SK-N-SH (cell line): ENCODE measurements around the gene ATP8B3. TPM values are rescaled to one million over a fixed set of nuclear protein-coding genes. Genes with fewer than 3 reads are reported as not detected.

Experiments used
- CTCF ChIA-PET: fragments of 300-600, 350-600 bp; formaldehyde crosslinking; extraction: SDS; loops from one replicate; lab custom pipeline; 2021; lab: Yijun Ruan, JAX
- POLR2A ChIA-PET: fragments of 350-600 bp; sonication (Branson Sonifier 250); formaldehyde crosslinking; extraction: SDS; loops from one replicate; lab custom pipeline; 2020; ENCODE audit warnings: antibody characterized with exemption, inconsistent platforms; lab: Yijun Ruan, JAX
- DNase-seq: peaks from one replicate; pipeline ENCODE4 v3.0.0; 2012
- H2AFZ ChIP-seq: fragments of 200-600 bp; sonication (generic); 2 replicates; pipeline ENCODE4 v1.8.1; 2016; ENCODE audit warnings: antibody characterized with exemption, mild to moderate bottlenecking, low read depth
- H3F3A ChIP-seq: fragments of 200-600 bp; sonication (generic); replicated peaks from 2 replicates; pipeline ENCODE3; 2016; ENCODE audit warnings: antibody characterized with exemption, mild to moderate bottlenecking; ENCODE audit not compliant: insufficient read depth
- H3K27ac ChIP-seq, 2 experiments: fragments of 200-500 bp in 1 of 2; fragments of 200-600 bp in 1 of 2; sonication (Bioruptor generic) in 1 of 2; sonication (generic), shearing (Covaris generic) in 1 of 2; 2 replicates each; pipeline versions ENCODE4 v1.5.1 to v1.6.1; 2014 to 2016; ENCODE audit warnings: low read depth in 2 of 2, inconsistent platforms in 1 of 2, low read length in 1 of 2, mild to moderate bottlenecking in 1 of 2, mixed read lengths in 1 of 2
- H3K27me3 ChIP-seq: fragments of 200-600 bp; sonication (generic), shearing (Covaris generic); 2 replicates; pipeline ENCODE4 v1.6.1; 2016; ENCODE audit warnings: mixed run types; ENCODE audit not compliant: insufficient read depth
- H3K36me3 ChIP-seq, 2 experiments: fragments of 200-500 bp in 1 of 2; fragments of 200-600 bp in 1 of 2; sonication (Bioruptor generic) in 1 of 2; sonication (generic) in 1 of 2; replicated peaks in 1 of 2; 2 replicates each; pipeline versions ENCODE3 to v1.5.1; 2014 to 2016; ENCODE audit warnings: low read length in 1 of 2, mild to moderate bottlenecking in 1 of 2; ENCODE audit not compliant: insufficient read depth in 2 of 2, control insufficient read depth in 1 of 2
- H3K4me1 ChIP-seq, 2 experiments: fragments of 200-500 bp in 1 of 2; fragments of 200-600 bp in 1 of 2; sonication (Bioruptor generic) in 1 of 2; sonication (generic), shearing (Covaris generic) in 1 of 2; 2 replicates each; pipeline versions ENCODE4 v1.5.1 to v1.6.1; 2014 to 2016; ENCODE audit warnings: low read depth in 1 of 2, low read length in 1 of 2, mixed run types in 1 of 2; ENCODE audit not compliant: insufficient read depth in 2 of 2, control insufficient read depth in 1 of 2
- H3K4me2 ChIP-seq: fragments of 200-600 bp; sonication (generic), shearing (Covaris generic); 2 replicates; pipeline ENCODE4 v1.6.1; 2017; ENCODE audit warnings: mixed run types
- H3K4me3 ChIP-seq, 2 experiments: fragments of 200-500 bp in 1 of 2; fragments of 200-600 bp in 1 of 2; sonication (Bioruptor generic) in 1 of 2; sonication (generic), shearing (Covaris generic) in 1 of 2; 2 replicates each; pipeline versions ENCODE4 v1.5.1 to v1.8.1; 2014 to 2016; ENCODE audit warnings: low read depth in 2 of 2, inconsistent platforms in 1 of 2, low read length in 1 of 2, mild to moderate bottlenecking in 1 of 2, mixed read lengths in 1 of 2, moderate library complexity in 1 of 2
- H3K79me2 ChIP-seq: fragments of 200-600 bp; sonication (generic); 2 replicates; pipeline ENCODE4 v1.8.1; 2017; ENCODE audit warnings: mild to moderate bottlenecking; ENCODE audit not compliant: insufficient read depth
- H3K9ac ChIP-seq: fragments of 200-600 bp; sonication (generic); 2 replicates; pipeline ENCODE4 v1.6.1; 2017; ENCODE audit warnings: mixed run types
- H3K9me2 ChIP-seq: fragments of 200-600 bp; sonication (generic); 2 replicates; pipeline ENCODE4 v1.6.1; 2017; ENCODE audit warnings: mixed run types
- H3K9me3 ChIP-seq: fragments of 200-600 bp; sonication (generic); 2 replicates; pipeline ENCODE4 v1.6.1; 2017; ENCODE audit warnings: mixed run types, mild to moderate bottlenecking, moderate library complexity
- H4K20me1 ChIP-seq: fragments of 200-600 bp; sonication (generic); 2 replicates; pipeline ENCODE4 v1.6.1; 2017; ENCODE audit warnings: mild to moderate bottlenecking, mixed run types; ENCODE audit not compliant: insufficient read depth
- EP300 ChIP-seq, 2 experiments: IDR thresholded peaks; 2 replicates each; pipeline versions ENCODE4 v1.4.0 to v1.6.1; 2012; ENCODE audit warnings: borderline replicate concordance in 1 of 2, low read depth in 1 of 2, low read length in 1 of 2
- EZH2phosphoT487 ChIP-seq: fragments of 200-600 bp; sonication (generic); IDR thresholded peaks from 2 replicates; pipeline ENCODE4 v1.6.1; 2017; ENCODE audit warnings: low read depth, mixed run types, mild to moderate bottlenecking, antibody characterized with exemption, moderate library complexity, borderline replicate concordance
- FOSL2 ChIP-seq: IDR thresholded peaks from 2 replicates; pipeline ENCODE4 v1.4.0; 2012; ENCODE audit warnings: low read depth, mild to moderate bottlenecking, moderate library complexity, borderline replicate concordance
- FOXM1 ChIP-seq: IDR thresholded peaks from 2 replicates; pipeline ENCODE4 v1.4.0; 2012; ENCODE audit warnings: low read depth, mild to moderate bottlenecking
- GATA2 ChIP-seq: sonication (generic); formaldehyde crosslinking; IDR thresholded peaks from 2 replicates; pipeline ENCODE4 v1.5.0; 2020; ENCODE audit warnings: mild to moderate bottlenecking, missing genetic modification reagents
- IRF3 ChIP-seq: fragments of 150-350 bp; IDR thresholded peaks from 2 replicates; pipeline ENCODE4 v1.6.1; 2016; ENCODE audit warnings: mild to moderate bottlenecking, low read depth, low read length
- JUND ChIP-seq: IDR thresholded peaks from 2 replicates; pipeline ENCODE4 v1.4.0; 2012
- NRF1 ChIP-seq: IDR thresholded peaks from 2 replicates; pipeline ENCODE4 v1.6.1; 2012; ENCODE audit warnings: low read depth, mild to moderate bottlenecking, low read length
- SIN3A ChIP-seq: IDR thresholded peaks from 2 replicates; pipeline ENCODE4 v1.6.1; 2012; ENCODE audit warnings: low read depth, mild to moderate bottlenecking, low read length, moderate library complexity, borderline replicate concordance
- SMC3 ChIP-seq: IDR thresholded peaks from 2 replicates; pipeline ENCODE4 v1.6.1; 2012; ENCODE audit warnings: low read depth, low read length, improper control_type of control experiment
- TCF12 ChIP-seq: IDR thresholded peaks from 2 replicates; pipeline ENCODE4 v1.4.0; 2012
- TEAD4 ChIP-seq: IDR thresholded peaks from 2 replicates; pipeline ENCODE4 v1.4.0; 2012; ENCODE audit warnings: mild to moderate bottlenecking, borderline replicate concordance; ENCODE audit not compliant: insufficient read depth
- WGBS: methylation state at CpG from one replicate; pipeline ENCODE4 v1.1.6; 2017; ENCODE audit warnings: low lambda C conversion rate; 5-methylcytosine and 5-hydroxymethylcytosine counted together
- polyA plus RNA-seq, 3 experiments: library from polyadenylated mRNA; depleted of rRNA; stranded (reverse); fragments of >200 nt; gene quantifications; 2 replicates each; pipeline ENCODE4 v1.2.3, GENCODE V29; 2012
- TF ChIP-seq, protein P1 (sequence below): fragments of 150-350 bp; IDR thresholded peaks from 2 replicates; pipeline ENCODE4 v1.6.1; 2017; ENCODE audit warnings: antibody characterized with exemption, low read length, low read depth, borderline replicate concordance

Gene ATP8B3
- polyA plus RNA-seq, 1 of the 3 experiments (the other 2 are of a cell fraction), result 8.0 TPM

GRCh38 chr19:1765232-1765903 is 46.7 kb downstream of the ATP8B3 start:
- Histone ChIP-seq H3K9ac (no peak overlapping the region), H3F3A (peaks cover 5% of the 10 kb centered on the region), H3K9me2 (no peaks in the 10 kb centered on the region), H3K36me3 (no peaks in the 10 kb centered on the region), H3K9me3 (no peaks in the 10 kb centered on the region; the same call in 1 of the 2 replicates), H3K27me3 (peaks cover 81% of the 10 kb centered on the region), H3K27ac (no peak overlapping the region), H3K79me2 (no peaks in the 10 kb centered on the region), H3K4me1 (no peaks in the 10 kb centered on the region), H3K4me3 (no peak overlapping the region), H2AFZ (no peak overlapping the region), H3K4me2 (no peak overlapping the region), H4K20me1 (peaks cover 8% of the 10 kb centered on the region; the same call in 1 of the 2 replicates)
- 11% methylated on average over 7 of the region's 33 CpGs for WGBS
- ChIA-PET CTCF (interaction anchor here (1.2 to 9.3 kb wide), 13 partner anchors 9 to 219 kb away, joined by 3 to 128 read pairs (median 6); no protein-coding TSS in a partner anchor), POLR2A (no interaction called here)
- DNase-seq, result peak; percentile 36
- TF ChIP-seq EP300 (IDR thresholded peaks at IDR 0.05; ENCODE audit: borderline replicate concordance in 1 of 2, low read depth in 1 of 2, low read length in 1 of 2) (no peak), TCF12 (no peak), JUND (no peak), IRF3 (no peak), FOSL2 (no peak)

GRCh38 chr19:1764729-1765128 is 47.3 kb downstream of the ATP8B3 start:
- H3K9me3 ChIP-seq, result no peaks in the 10 kb centered on the region
- no peaks in the 10 kb centered on the region for H3K79me2 ChIP-seq
- H3K27me3 ChIP-seq, result peaks cover 87% of the 10 kb centered on the region
- H3K9ac ChIP-seq, result no peak overlapping the region
- no peak overlapping the region for H2AFZ ChIP-seq
- H3K27ac ChIP-seq, result no peak overlapping the region
- no peaks in the 10 kb centered on the region for H3K4me1 ChIP-seq
- H3K4me2 ChIP-seq, result no peak overlapping the region
- DNase-seq, result peak; percentile 39
- H3K9me2 ChIP-seq, result no peaks in the 10 kb centered on the region
- POLR2A ChIA-PET, result no interaction called here
- 21% methylated on average over 5 of the region's 15 CpGs for WGBS
- no peak for TF ChIP-seq NRF1
- no peak for TF ChIP-seq GATA2 (CRISPR knock-in tag)
- TF ChIP-seq FOXM1, result no peak
- TF ChIP-seq SIN3A, result no peak
- no peak for TF ChIP-seq SMC3
- TF ChIP-seq, protein P1, sequence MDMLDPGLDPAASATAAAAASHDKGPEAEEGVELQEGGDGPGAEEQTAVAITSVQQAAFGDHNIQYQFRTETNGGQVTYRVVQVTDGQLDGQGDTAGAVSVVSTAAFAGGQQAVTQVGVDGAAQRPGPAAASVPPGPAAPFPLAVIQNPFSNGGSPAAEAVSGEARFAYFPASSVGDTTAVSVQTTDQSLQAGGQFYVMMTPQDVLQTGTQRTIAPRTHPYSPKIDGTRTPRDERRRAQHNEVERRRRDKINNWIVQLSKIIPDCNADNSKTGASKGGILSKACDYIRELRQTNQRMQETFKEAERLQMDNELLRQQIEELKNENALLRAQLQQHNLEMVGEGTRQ, result no peak
- no peak for TF ChIP-seq EZH2phosphoT487
- TF ChIP-seq JUND, result no peak
- TF ChIP-seq TEAD4, result no peak
- H3K36me3 ChIP-seq, result no peaks in the 10 kb centered on the region
- H3F3A ChIP-seq, result peaks cover 5% of the 10 kb centered on the region
- CTCF ChIA-PET, result interaction anchor here (1.2 to 9.3 kb wide), 9 partner anchors 13 to 218 kb away, joined by 3 to 128 read pairs (median 8); no protein-coding TSS in a partner anchor
- peaks cover 10% of the 10 kb centered on the region; the same call in 1 of the 2 replicates for H4K20me1 ChIP-seq
- no peak overlapping the region for H3K4me3 ChIP-seq
